ENCODE measurements around the gene SKI. TPM values are rescaled to one million over a fixed set of nuclear protein-coding genes. Genes with fewer than 3 reads are reported as not detected.

The SKI gene
- total RNA-seq, 1 donor from 2014 or later, result 26.9 TPM

- H3K27me3 ChIP-seq (ENCODE audit: control insufficient read depth, insufficient read depth, low read length), result no peaks in the 10 kb centered on the region
- no peak for DNase-seq (ENCODE audit: low read depth)
- no peaks in the 10 kb centered on the region for H3K36me3 ChIP-seq (ENCODE audit: control insufficient read depth, insufficient read depth, low read length)
- H3K4me3 ChIP-seq (ENCODE audit: low read depth, low read length), result no peak overlapping the region
- TF ChIP-seq, protein P1, sequence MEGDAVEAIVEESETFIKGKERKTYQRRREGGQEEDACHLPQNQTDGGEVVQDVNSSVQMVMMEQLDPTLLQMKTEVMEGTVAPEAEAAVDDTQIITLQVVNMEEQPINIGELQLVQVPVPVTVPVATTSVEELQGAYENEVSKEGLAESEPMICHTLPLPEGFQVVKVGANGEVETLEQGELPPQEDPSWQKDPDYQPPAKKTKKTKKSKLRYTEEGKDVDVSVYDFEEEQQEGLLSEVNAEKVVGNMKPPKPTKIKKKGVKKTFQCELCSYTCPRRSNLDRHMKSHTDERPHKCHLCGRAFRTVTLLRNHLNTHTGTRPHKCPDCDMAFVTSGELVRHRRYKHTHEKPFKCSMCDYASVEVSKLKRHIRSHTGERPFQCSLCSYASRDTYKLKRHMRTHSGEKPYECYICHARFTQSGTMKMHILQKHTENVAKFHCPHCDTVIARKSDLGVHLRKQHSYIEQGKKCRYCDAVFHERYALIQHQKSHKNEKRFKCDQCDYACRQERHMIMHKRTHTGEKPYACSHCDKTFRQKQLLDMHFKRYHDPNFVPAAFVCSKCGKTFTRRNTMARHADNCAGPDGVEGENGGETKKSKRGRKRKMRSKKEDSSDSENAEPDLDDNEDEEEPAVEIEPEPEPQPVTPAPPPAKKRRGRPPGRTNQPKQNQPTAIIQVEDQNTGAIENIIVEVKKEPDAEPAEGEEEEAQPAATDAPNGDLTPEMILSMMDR (IDR thresholded peaks at IDR 0.05; ENCODE audit: insufficient read depth, low read length, poor library complexity, severe bottlenecking), result no peak
Measured at GRCh38 chr1:2224170-2224584, 3.9 kb upstream of the SKI start.

- Histone ChIP-seq H3K36me3 (ENCODE audit: control insufficient read depth, insufficient read depth, low read length) (no peaks in the 10 kb centered on the region), H3K4me3 (ENCODE audit: low read depth, low read length) (no peak overlapping the region), H3K27me3 (ENCODE audit: control insufficient read depth, insufficient read depth, low read length) (no peaks in the 10 kb centered on the region)
- no peak for DNase-seq (ENCODE audit: low read depth)
- TF ChIP-seq, protein P1 (IDR thresholded peaks at IDR 0.05; ENCODE audit: insufficient read depth, low read length, poor library complexity, severe bottlenecking), result no peak
Measured at GRCh38 chr1:2224631-2225428, 3.3 kb upstream of the SKI start.

GRCh38 chr1:2226525-2227345, 1.4 kb upstream of the SKI start:
- TF ChIP-seq, protein P1 (IDR thresholded peaks at IDR 0.05; ENCODE audit: insufficient read depth, low read length, poor library complexity, severe bottlenecking), result no peak
- DNase-seq (ENCODE audit: low read depth), result no peak
- peak overlapping the region; percentile 90 for H3K4me3 ChIP-seq (ENCODE audit: low read depth, low read length)
- H3K36me3 ChIP-seq (ENCODE audit: control insufficient read depth, insufficient read depth, low read length), result no peaks in the 10 kb centered on the region
- H3K27me3 ChIP-seq (ENCODE audit: control insufficient read depth, insufficient read depth, low read length), result no peaks in the 10 kb centered on the region

- peak overlapping the region; percentile 90 for H3K4me3 ChIP-seq (ENCODE audit: low read depth, low read length)
- no peaks in the 10 kb centered on the region for H3K27me3 ChIP-seq (ENCODE audit: control insufficient read depth, insufficient read depth, low read length)
- no peaks in the 10 kb centered on the region for H3K36me3 ChIP-seq (ENCODE audit: control insufficient read depth, insufficient read depth, low read length)
- no peak for DNase-seq (ENCODE audit: low read depth)
- TF ChIP-seq, protein P1 (IDR thresholded peaks at IDR 0.05; ENCODE audit: insufficient read depth, low read length, poor library complexity, severe bottlenecking), result no peak
Measured at GRCh38 chr1:2227346-2228156, 568 bp upstream of the SKI start.

DNA sequence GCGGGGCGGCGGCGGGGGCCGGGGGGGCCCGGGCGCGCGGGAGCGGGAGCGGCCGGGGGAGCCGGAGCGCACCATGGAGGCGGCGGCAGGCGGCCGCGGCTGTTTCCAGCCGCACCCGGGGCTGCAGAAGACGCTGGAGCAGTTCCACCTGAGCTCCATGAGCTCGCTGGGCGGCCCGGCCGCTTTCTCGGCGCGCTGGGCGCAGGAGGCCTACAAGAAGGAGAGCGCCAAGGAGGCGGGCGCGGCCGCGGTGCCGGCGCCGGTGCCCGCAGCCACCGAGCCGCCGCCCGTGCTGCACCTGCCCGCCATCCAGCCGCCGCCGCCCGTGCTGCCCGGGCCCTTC, 546 bp downstream of the SKI start:
- DNase-seq (ENCODE audit: low read depth), result no peak
- Histone ChIP-seq H3K36me3 (ENCODE audit: control insufficient read depth, insufficient read depth, low read length) (no peaks in the 10 kb centered on the region), H3K27me3 (ENCODE audit: control insufficient read depth, insufficient read depth, low read length) (no peaks in the 10 kb centered on the region), H3K4me3 (ENCODE audit: low read depth, low read length) (peak overlapping the region; percentile 82)
- TF ChIP-seq, protein P1 (IDR thresholded peaks at IDR 0.05; ENCODE audit: insufficient read depth, low read length, poor library complexity, severe bottlenecking), result no peak
